ENCODE results near the gene MYO1D. TPM values are rescaled to one million over a fixed set of nuclear protein-coding genes. Genes with fewer than 3 reads are reported as not detected.

MYO1D gene
- polyA plus RNA-seq, 1 donor: 66.8 TPM

DNA sequence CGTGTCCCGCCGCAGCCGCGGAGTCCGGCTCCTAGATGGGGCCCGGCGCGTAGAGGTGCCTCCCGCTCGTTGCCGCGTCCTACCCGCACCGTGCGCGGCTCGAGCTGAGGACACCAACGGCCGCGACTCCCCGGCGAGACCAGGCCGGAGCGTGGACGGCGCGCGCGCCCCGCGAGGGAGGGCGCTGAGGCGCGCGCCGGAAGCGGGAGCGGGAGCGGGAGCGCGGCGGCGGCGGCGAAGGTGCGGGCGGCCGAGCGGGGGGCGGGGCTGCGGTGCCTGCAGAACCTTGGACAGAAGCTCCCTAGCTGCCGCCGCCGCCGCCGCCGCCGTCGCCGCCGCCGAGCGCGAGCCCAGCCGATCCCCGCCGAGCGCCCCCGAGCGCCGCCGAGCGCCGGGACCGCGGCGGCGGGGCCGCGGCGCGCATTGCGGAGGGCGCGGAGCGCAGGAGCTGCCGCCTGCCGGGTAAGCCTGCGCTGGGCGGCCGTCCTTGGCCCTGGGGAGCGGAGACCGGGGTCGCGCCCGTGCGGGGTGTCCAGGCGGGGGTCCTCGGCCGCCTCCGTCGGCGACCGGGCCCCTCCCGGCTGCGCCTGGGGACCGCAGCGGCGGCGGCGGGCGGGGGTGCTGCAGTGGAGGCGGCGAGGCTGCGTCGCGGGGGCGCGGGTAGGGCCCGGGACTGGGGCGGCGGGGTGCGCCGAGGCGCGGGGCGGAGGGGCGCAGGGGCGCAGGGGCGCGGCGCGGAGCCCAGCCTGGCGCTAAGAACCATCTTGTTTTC is 390.0 kb downstream of the MYO1D start, which contains the start of gene CDK5R1:
Gene CDK5R1 (plus strand): TSS at position 293 of the 772 bp plus-strand sequence. CDS start 628 bp downstream, outside the sequence.
- peak within 1 kb of the TSS; percentile 39 for H3K4me3 ChIP-seq (ENCODE audit: low read length)
- WGBS (ENCODE audit: insufficient coverage, low lambda C conversion rate): no CpG with 5 or more reads among the region's 135 CpGs
- peaks cover 11% of the 10 kb centered on the region for H3K36me3 ChIP-seq (ENCODE audit: control insufficient read depth, insufficient read depth, low read length)
- peaks cover 10% of the 10 kb centered on the region for H3K4me1 ChIP-seq (ENCODE audit: control insufficient read depth, insufficient read depth, low read length)
- peaks cover 6% of the 10 kb centered on the region for H3K9me3 ChIP-seq (ENCODE audit: control insufficient read depth, low read depth, low read length)
- peak within 1 kb of the TSS; percentile 38 for H3K27ac ChIP-seq (ENCODE audit: low read length)
- no peaks in the 10 kb centered on the region for H3K27me3 ChIP-seq (ENCODE audit: control insufficient read depth, insufficient read depth, low read length)
- DNase-seq: peak; percentile 47 to 88

GRCh38 chr17:32486111-32486700 is 390.7 kb downstream of the MYO1D start:
- peak; percentile 63 to 85 for DNase-seq
- Histone ChIP-seq H3K27ac (ENCODE audit: low read length) (peak overlapping the region; percentile 38), H3K4me1 (ENCODE audit: control insufficient read depth, insufficient read depth, low read length) (peaks cover 10% of the 10 kb centered on the region), H3K36me3 (ENCODE audit: control insufficient read depth, insufficient read depth, low read length) (peaks cover 17% of the 10 kb centered on the region), H3K4me3 (ENCODE audit: low read length) (peak overlapping the region; percentile 39), H3K9me3 (ENCODE audit: control insufficient read depth, low read depth, low read length) (peaks cover 6% of the 10 kb centered on the region), H3K27me3 (ENCODE audit: control insufficient read depth, insufficient read depth, low read length) (no peaks in the 10 kb centered on the region)
- no CpG with 5 or more reads among the region's 72 CpGs for WGBS (ENCODE audit: insufficient coverage, low lambda C conversion rate)

GRCh38 chr17:32485261-32486110 is 391.4 kb downstream of the MYO1D start:
- Histone ChIP-seq H3K27ac (ENCODE audit: low read length) (peak overlapping the region; percentile 38), H3K4me1 (ENCODE audit: control insufficient read depth, insufficient read depth, low read length) (peaks cover 10% of the 10 kb centered on the region), H3K9me3 (ENCODE audit: control insufficient read depth, low read depth, low read length) (peaks cover 6% of the 10 kb centered on the region), H3K4me3 (ENCODE audit: low read length) (peak overlapping the region; percentile 39), H3K27me3 (ENCODE audit: control insufficient read depth, insufficient read depth, low read length) (no peaks in the 10 kb centered on the region), H3K36me3 (ENCODE audit: control insufficient read depth, insufficient read depth, low read length) (peaks cover 23% of the 10 kb centered on the region)
- 75% methylated on average over 2 of the region's 12 CpGs for WGBS (ENCODE audit: insufficient coverage, low lambda C conversion rate)
- no peak for DNase-seq

DNA sequence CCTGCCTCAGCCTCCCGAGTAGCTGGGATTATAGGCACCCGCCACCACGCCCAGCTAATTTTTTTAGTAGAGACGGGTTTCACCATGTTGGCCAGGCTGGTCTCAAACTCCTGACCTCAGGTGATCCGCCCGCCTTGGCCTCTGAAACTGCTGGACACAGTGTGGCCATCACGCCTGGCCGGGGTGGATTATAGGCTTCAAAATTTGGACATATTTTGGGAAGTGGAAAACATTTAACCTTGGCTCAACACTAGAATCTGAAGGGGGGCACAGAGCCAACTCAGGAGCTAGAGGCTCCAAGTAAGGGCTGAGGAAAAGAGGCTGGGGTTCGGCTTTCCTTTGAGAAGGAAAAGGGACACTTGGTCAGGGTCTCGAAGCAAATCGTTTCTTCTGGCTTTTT is 392.3 kb downstream of the MYO1D start:
- Histone ChIP-seq H3K9me3 (ENCODE audit: control insufficient read depth, low read depth, low read length) (peaks cover 6% of the 10 kb centered on the region), H3K4me3 (ENCODE audit: low read length) (no peak overlapping the region), H3K4me1 (ENCODE audit: control insufficient read depth, insufficient read depth, low read length) (peaks cover 10% of the 10 kb centered on the region), H3K27me3 (ENCODE audit: control insufficient read depth, insufficient read depth, low read length) (no peaks in the 10 kb centered on the region), H3K36me3 (ENCODE audit: control insufficient read depth, insufficient read depth, low read length) (peaks cover 27% of the 10 kb centered on the region), H3K27ac (ENCODE audit: low read length) (no peak overlapping the region)
- no CpG with 5 or more reads among the region's 11 CpGs for WGBS (ENCODE audit: insufficient coverage, low lambda C conversion rate)
- no peak for DNase-seq

GRCh38 chr17:32484041-32484461 is 392.9 kb downstream of the MYO1D start:
- Histone ChIP-seq H3K4me3 (ENCODE audit: low read length) (no peak overlapping the region), H3K27ac (ENCODE audit: low read length) (no peak overlapping the region), H3K9me3 (ENCODE audit: control insufficient read depth, low read depth, low read length) (peaks cover 6% of the 10 kb centered on the region), H3K27me3 (ENCODE audit: control insufficient read depth, insufficient read depth, low read length) (no peaks in the 10 kb centered on the region), H3K4me1 (ENCODE audit: control insufficient read depth, insufficient read depth, low read length) (peaks cover 10% of the 10 kb centered on the region), H3K36me3 (ENCODE audit: control insufficient read depth, insufficient read depth, low read length) (peaks cover 33% of the 10 kb centered on the region)
- no CpG with 5 or more reads among the region's 4 CpGs for WGBS (ENCODE audit: insufficient coverage, low lambda C conversion rate)
- no peak for DNase-seq

DNA sequence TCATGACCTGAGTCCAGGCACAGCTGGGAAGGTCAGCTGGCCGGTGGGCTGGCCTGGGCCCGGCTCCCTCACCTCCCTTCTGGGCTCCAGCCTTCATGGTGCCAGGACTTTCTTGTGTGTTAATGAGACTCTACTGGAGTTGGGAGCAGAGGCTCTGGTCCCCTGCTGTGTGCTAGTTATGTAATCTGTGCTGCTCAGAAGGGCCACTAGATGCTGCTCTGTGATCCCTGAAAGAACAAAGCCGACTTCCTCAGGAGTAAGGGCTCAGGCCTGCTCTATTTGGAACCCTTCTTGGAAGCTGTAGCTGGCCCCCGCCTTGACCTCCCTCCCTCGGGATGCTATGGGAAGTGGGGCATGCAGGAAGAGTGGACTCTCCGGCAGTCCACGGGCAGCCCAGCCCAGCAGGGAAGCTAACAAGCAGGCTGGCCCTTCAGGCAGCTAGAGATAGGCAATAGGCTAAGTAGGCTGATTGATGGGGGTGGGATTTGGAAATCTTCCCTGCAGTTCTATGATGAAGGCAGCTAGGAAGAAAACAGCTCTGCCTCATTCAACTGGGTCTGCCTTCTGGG is 393.4 kb downstream of the MYO1D start:
- DNase-seq: peak; percentile 37 to 56
- no CpG with 5 or more reads among the region's 7 CpGs for WGBS (ENCODE audit: insufficient coverage, low lambda C conversion rate)
- H3K4me3 ChIP-seq (ENCODE audit: low read length): no peak overlapping the region
- H3K36me3 ChIP-seq (ENCODE audit: control insufficient read depth, insufficient read depth, low read length): peaks cover 38% of the 10 kb centered on the region
- no peaks in the 10 kb centered on the region for H3K27me3 ChIP-seq (ENCODE audit: control insufficient read depth, insufficient read depth, low read length)
- peaks cover 6% of the 10 kb centered on the region for H3K9me3 ChIP-seq (ENCODE audit: control insufficient read depth, low read depth, low read length)
- H3K4me1 ChIP-seq (ENCODE audit: control insufficient read depth, insufficient read depth, low read length): peaks cover 10% of the 10 kb centered on the region
- no peak overlapping the region for H3K27ac ChIP-seq (ENCODE audit: low read length)

GRCh38 chr17:32482568-32483320 is 394.2 kb downstream of the MYO1D start:
- 57% methylated on average over 1 of the region's 11 CpGs for WGBS (ENCODE audit: insufficient coverage, low lambda C conversion rate)
- no peaks in the 10 kb centered on the region for H3K27me3 ChIP-seq (ENCODE audit: control insufficient read depth, insufficient read depth, low read length)
- H3K4me1 ChIP-seq (ENCODE audit: control insufficient read depth, insufficient read depth, low read length): peaks cover 7% of the 10 kb centered on the region
- H3K36me3 ChIP-seq (ENCODE audit: control insufficient read depth, insufficient read depth, low read length): peaks cover 46% of the 10 kb centered on the region
- DNase-seq: no peak
- no peak overlapping the region for H3K27ac ChIP-seq (ENCODE audit: low read length)
- H3K4me3 ChIP-seq (ENCODE audit: low read length): no peak overlapping the region
- peaks cover 3% of the 10 kb centered on the region for H3K9me3 ChIP-seq (ENCODE audit: control insufficient read depth, low read depth, low read length)

GRCh38 chr17:32481193-32481592 is 395.7 kb downstream of the MYO1D start:
- Histone ChIP-seq H3K36me3 (ENCODE audit: control insufficient read depth, insufficient read depth, low read length) (peaks cover 60% of the 10 kb centered on the region), H3K9me3 (ENCODE audit: control insufficient read depth, low read depth, low read length) (peaks cover 3% of the 10 kb centered on the region), H3K27me3 (ENCODE audit: control insufficient read depth, insufficient read depth, low read length) (no peaks in the 10 kb centered on the region), H3K27ac (ENCODE audit: low read length) (no peak overlapping the region), H3K4me1 (ENCODE audit: control insufficient read depth, insufficient read depth, low read length) (peaks cover 4% of the 10 kb centered on the region), H3K4me3 (ENCODE audit: low read length) (no peak overlapping the region)
- DNase-seq: no peak
- WGBS (ENCODE audit: insufficient coverage, low lambda C conversion rate): 71% methylated on average over 1 of the region's 8 CpGs

GRCh38 chr17:32479074-32479617 is 397.8 kb downstream of the MYO1D start:
- Histone ChIP-seq H3K27me3 (ENCODE audit: control insufficient read depth, insufficient read depth, low read length) (no peaks in the 10 kb centered on the region), H3K4me1 (ENCODE audit: control insufficient read depth, insufficient read depth, low read length) (no peaks in the 10 kb centered on the region), H3K36me3 (ENCODE audit: control insufficient read depth, insufficient read depth, low read length) (peaks cover 79% of the 10 kb centered on the region), H3K4me3 (ENCODE audit: low read length) (no peak overlapping the region), H3K9me3 (ENCODE audit: control insufficient read depth, low read depth, low read length) (no peaks in the 10 kb centered on the region), H3K27ac (ENCODE audit: low read length) (no peak overlapping the region)
- no CpG with 5 or more reads among the region's 5 CpGs for WGBS (ENCODE audit: insufficient coverage, low lambda C conversion rate)
- DNase-seq: no peak

Measured in large intestine (tissue), 3 donors.